HG02884 (cell line): ENCODE results near the gene MYO7A.

ENCODE experiments used
- ATAC-seq: cut with Tn5 transposase; IDR thresholded peaks from one replicate; pipeline ENCODE4 v1.9.1; 2021; ENCODE audit warnings: mild to moderate bottlenecking, moderate library complexity; ENCODE audit not compliant: unreplicated experiment

The MYO7A gene

GRCh38 chr11:77259641-77260040 is 131.6 kb downstream of the MYO7A start:
- no peak for ATAC-seq

DNA sequence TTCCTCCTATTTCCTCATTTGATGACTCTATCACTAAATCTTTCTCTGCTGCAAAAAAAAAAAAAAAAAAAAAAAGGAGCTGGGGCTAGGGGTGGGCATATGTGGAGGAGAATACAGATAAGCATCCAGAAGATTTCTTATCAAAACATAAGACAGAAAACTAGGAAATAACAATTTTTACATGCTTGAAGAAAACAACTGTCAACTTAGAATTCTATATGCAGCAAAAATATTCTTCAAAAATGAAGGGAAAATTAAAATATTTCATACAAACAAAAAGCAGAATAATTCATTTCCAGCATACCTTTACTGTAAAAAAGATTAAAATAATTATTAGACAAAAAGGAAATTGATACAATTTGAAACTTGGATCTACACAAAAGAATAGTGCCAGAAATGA is 134.8 kb downstream of the MYO7A start:
- no peak for ATAC-seq
